Measurements from ENCODE around the gene MALT1.
"Not testable (repeated sequence)": the region's sequence is repeated elsewhere in the genome, so short reads cannot be mapped to it uniquely, and the experiment has no call there.

MALT1 gene, protein sequence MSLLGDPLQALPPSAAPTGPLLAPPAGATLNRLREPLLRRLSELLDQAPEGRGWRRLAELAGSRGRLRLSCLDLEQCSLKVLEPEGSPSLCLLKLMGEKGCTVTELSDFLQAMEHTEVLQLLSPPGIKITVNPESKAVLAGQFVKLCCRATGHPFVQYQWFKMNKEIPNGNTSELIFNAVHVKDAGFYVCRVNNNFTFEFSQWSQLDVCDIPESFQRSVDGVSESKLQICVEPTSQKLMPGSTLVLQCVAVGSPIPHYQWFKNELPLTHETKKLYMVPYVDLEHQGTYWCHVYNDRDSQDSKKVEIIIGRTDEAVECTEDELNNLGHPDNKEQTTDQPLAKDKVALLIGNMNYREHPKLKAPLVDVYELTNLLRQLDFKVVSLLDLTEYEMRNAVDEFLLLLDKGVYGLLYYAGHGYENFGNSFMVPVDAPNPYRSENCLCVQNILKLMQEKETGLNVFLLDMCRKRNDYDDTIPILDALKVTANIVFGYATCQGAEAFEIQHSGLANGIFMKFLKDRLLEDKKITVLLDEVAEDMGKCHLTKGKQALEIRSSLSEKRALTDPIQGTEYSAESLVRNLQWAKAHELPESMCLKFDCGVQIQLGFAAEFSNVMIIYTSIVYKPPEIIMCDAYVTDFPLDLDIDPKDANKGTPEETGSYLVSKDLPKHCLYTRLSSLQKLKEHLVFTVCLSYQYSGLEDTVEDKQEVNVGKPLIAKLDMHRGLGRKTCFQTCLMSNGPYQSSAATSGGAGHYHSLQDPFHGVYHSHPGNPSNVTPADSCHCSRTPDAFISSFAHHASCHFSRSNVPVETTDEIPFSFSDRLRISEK

DNA sequence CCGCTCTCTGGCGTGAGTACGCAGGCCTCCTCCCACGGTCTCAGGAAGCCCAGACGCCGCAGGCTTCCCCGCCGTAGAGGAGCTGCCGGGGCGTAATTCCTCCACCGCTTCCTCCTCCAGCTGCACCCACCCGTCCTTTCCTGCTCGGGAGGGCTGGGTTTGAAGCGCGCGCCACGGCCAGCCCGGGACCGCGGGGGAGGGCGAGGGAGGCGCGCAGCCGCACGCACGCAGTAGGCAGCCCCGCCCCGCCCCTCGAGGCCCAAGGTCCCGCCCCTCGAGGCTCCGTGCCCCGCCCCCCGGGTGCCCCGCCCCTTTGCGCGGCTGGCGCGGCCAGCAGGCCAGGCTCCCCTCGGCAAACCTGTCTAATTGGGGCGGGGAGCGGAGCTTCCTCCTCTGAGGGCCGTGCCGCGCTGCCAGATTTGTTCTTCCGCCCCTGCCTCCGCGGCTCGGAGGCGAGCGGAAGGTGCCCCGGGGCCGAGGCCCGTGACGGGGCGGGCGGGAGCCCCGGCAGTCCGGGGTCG lies at the start of gene MALT1:
Gene MALT1 (plus strand): TSS at position 355 of the 521 bp plus-strand sequence. CDS start 179 bp downstream, outside the sequence.
- FAIRE-seq = no peak

DNA sequence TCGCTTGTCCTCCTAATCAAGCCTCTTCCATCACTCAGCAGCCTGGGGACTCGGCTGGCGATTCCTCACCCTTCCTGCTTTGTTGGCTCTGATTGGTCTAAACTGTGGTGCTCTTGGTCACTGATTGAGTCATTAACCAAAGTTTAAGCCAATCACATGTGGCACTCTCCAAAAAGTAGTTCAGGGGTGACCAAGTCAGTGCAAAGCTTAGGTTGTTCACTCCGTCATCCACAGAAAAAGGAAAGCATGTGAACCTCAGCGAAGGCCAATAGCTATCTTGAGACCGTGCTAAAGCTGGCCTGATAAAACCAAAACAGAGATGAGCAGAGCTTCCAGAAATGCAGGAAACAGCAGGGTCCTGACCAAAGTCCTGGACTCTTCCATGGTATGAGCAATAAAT lies 47.3 kb upstream of the MALT1 start:
- FAIRE-seq = no peak

DNA sequence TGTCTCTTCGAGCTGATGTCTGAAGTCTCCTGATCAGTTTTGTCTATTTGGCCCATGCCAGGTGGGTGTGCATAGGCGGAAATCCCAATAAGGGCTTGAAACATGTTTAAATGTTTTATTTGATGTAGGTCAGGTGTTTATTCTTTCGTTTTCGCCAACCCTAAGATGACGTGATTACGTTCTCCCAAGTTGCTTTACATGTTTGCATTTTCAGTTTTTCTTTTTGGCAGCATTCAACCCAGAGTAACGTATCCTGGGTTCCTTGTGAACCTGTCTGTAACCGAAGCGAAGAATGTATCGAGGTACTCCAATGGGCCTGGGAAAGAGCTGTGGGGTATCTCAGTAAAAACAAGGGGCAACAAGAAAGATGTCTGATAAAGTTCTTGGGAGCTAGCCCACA lies 45.4 kb upstream of the MALT1 start:
- no peak for FAIRE-seq

DNA sequence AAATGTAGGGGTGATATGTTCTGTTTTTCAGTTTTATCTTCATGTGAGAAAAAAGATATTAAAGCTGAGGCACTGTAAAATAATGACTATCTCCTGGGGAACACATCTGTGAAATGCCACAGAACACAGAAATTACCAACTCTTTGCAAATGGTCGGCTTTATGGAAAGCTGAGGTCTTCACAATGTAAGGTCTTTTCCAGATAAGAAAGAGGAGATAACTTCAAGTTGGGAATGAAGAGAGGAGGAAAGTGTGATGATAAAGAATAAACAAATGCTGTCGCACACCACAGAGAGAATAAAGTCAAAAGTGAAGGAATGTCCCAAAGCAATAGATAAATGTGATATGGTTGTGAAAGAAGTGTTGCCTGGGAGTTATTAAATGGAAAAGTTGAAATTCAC lies 41.2 kb upstream of the MALT1 start:
- FAIRE-seq = no peak

DNA sequence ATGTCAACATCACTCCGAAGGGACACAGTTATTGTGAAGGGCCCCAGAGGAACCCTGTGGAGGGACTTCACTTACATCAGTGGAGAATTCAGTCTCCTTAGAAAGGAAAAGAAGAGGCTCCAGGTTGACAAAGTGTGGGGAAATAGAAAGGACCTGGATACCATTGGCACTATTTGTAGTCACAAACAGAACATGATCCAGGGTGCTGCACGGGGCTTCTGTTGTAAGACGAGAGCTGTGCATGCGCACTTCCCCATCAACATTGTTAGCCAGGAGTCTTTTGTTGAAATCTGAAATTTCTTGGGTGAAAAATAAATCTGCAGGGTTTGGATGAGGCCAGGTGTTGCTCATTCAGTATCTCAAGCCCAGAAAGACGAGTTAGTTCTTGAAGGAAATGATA lies 40.0 kb upstream of the MALT1 start:
- no peak for FAIRE-seq

DNA sequence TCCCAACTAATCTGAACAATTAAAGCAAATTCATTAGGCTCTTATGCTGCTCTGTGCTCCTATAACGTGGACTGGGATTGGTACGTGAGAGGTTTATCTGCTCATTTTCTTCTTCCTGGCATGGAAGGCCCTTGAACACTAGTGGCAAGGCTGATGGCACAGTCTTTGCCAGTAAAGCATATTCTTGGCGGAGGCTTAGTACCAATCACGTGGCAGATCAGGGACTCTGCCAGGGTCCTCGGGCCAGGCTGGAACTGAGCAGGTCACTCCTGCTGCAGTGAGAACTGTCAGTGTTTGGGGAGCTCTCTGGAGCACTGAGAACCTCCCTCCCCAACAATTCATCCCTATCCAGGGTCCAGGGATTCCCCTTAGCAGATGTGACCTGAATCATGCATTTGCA lies 38.7 kb upstream of the MALT1 start:
- no peak for FAIRE-seq

DNA sequence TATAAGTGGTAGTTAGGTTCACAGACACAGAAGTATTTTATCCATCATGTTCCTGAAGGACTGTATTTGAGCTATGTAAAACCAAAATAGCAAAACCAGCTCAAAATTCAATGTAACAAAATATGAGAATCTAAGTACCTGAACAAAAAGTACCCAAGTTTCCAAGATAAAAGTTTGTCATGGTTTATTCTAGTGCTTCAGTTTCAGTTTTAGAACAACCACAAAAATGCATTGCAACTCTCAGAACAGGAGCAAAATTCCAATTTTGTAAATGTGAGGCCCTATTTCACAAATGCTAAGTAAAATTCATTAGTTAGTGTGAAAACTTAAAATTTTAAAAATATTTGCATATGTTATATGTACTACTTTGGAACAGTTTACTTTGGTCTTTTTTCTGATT lies 37.4 kb upstream of the MALT1 start:
- FAIRE-seq = no peak

DNA sequence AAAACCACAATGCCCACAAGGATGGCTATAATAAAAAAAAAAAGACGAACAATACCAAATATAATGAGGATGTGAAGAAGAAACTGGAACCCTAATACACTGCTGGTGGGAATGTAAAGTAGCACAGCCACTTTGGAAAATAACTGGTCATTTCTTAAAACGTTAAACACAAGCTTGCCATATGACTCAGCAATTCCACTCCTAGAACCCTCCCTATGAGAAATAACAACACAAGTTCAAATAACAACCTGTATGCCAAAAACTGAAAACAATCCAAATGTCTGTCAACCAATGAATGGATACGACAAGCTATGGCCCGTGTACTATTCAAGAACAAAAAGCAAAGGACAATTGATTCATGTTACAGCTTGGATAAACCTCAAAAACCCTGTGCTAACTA lies 35.4 kb upstream of the MALT1 start:
- no peak for FAIRE-seq

DNA sequence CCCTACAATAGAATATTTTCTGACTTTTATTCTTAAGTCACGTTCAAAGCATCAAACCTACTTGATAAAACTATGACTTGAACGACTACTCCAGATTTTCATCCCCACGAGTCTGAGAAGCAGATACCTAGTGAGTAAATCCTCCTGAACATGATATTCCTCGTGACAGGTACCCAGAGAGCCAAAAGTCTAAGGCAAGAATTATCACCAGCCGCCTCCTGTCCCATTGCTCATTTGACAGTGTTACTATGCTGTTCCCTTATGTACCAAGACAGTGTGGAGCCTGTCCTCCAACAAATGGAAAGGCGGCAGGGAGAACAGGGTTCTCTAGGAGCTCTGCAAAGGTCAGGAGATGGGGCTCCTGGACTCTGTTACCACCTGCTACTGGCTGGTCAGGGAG lies 34.1 kb upstream of the MALT1 start:
- FAIRE-seq = no peak

DNA sequence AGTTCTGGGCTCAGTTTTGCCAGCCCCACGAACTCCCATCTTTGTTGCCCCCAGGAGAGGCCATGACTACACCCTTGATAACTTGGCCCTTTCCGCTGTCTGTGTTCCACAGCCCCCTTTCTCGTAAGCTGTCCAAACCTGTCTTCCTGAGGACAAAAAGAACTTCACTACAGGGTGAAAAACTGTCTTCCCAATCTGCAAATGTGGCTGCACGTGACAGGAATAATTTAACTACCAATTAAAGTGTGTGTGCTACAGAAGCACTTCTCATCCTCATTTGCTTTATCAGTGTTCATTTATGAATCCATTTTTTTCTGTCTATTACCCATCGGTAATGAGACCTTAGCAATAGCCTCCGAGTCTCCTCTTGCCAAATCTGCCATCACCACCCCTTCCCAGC lies 33.3 kb upstream of the MALT1 start:
- FAIRE-seq = no peak

DNA sequence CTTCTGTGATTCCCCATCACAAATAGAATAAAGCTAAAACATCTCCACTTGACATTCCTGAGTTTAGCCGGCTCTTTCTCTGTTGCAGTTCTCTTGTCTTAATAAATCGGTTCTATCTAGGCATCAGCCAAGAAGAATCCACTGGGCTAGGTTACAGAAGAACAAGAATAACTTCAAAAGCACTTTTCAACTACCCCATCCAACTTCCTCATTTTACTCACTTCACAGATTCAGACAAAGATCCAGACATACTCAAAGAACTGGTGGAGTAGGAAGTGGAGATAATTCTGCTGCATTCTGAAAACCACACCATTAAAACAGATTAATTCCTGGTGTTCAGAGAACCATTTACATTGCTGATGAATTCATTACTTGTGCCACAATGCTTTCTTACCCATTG lies 32.8 kb upstream of the MALT1 start:
- FAIRE-seq = no peak

DNA sequence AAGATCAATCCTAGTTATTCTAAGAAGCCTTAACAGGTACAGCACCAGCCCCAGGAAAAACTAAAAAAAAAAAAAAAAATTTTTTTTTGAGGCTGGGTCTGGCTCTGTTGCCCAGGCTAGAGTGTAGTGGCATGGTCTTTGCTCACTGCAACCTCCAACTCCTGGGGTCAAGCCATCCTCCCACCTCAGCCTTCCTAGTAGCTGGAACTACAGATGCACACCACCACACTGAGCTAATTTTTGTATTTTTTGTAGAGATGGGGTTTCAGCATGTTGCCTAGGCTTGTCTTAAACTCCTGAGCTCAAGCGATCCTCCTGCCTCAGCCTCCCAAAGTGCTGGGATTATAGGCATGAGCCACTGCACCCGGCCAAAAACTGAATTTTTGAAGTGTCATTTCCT lies 32.0 kb upstream of the MALT1 start:
- no peak for FAIRE-seq

DNA sequence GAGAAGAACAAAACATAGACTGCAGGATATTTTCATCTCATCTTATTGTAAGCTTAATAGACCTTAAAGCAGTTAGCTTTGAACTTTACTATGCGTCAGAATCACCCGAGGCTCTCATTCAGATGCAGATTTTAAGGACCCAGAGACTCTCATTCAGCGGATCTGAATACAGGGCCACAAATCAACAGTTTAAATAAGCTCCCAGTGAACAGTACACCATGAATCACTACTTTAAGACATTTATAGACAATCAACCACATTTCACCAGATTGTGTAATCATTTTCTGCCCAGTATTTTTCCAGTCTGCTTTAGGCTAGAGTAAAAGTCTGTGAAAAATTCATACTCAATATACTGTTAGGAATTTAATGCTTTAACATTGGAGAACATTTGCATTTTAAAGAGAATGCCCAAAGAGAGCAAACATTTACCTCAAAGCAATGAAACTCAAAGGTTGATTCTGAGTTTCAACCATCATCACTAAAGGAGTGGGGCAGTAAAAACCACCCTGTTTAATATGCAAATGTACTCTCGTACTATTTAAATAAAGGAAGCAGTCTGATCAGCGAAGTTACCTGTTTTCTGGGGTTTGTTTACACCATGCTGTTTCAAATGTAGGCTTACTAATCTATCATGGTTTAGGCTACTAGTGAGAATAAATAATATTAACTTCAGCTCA lies 31.4 kb upstream of the MALT1 start:
- no peak for FAIRE-seq

DNA sequence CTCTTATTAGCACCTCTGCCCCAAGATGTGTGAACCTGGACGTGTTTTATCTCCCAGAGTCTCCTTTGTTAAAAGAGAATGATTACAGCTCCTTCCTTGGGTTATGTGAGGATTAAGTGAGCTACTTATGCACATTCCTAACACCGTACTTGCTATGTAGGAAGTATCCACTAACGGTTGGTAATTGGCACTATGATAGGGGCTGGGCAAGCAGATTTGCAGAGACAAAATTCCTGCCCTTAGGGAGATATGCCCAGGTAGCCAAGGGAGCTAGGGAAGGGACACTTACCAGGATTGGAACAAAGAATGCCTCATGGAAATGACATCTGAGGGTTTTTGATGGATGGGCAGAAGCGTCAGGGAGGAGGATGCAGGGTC lies 30.8 kb upstream of the MALT1 start:
- FAIRE-seq = no peak

DNA sequence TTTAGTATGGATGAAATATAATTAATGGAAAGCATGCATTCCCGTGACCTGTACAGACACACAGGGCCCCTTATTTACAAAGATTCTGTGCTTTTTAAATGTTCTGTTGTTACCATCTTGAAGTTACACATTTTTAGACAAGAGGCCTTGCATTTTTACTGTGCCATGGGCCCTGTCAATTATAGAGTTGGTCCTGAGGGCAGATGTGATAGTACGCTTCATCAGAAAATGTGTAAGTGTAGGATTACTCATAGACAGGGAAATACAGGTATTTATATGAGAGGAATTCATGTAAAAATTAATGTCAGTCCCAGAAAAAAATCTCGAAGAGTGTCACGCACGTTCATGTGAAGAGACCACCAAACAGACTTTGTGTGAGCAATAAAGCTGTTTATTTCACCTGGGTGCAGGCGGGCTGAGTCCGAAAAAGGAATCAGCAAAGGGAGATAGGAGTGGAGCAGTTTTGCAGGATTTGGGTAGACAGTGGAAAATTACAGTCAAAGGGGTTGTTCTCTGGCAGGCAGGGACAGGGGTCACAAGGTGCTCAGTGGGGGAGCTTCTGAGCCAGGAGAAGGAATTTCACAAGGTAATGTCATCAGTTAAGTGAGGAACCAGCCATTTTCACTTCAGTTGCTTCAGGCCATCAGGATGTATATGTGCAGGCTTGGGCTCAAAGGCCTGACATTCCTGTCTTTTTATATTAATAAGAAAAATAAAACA lies 30.2 kb upstream of the MALT1 start:
- FAIRE-seq = no peak

DNA sequence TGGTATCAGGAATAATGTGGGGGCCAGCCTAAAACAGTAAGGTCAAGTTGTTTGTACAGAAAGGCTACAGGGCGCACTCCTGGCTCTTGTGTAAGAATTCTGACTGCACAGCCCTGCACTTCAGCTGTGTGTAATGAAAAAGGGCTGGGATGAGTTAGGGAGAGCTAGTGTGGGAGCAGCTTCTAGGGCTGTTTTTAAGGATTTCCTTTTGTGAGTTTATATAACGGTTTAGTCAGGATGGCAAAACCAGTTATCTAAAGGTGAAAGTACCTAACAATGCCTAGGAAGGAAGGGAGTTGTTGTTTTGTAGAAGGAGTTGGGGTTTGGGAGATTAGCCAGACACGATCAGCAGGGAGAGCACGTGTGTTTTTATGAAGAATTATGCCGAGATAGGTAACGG lies 27.7 kb upstream of the MALT1 start:
- FAIRE-seq = not testable (repeated sequence)

DNA sequence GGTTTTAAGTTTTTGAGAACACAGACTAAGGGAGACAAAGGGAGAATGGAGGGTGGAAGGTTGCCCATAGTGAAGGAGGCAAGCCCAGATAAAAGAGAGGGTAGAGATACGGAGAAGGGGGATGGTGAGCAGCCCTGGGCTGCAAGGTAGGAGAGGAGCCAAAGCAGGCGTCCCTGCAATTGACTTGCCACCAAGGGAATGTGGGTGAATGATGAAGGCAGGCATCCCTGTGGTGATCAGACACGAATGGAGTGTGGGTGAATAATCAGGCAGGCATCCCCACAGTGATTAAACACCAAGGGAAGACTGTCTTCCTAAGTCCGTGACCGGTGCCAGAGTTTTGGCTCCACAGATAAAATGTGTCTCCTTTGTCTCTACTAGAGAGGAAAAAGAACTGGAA lies 25.9 kb upstream of the MALT1 start:
- no peak for FAIRE-seq

DNA sequence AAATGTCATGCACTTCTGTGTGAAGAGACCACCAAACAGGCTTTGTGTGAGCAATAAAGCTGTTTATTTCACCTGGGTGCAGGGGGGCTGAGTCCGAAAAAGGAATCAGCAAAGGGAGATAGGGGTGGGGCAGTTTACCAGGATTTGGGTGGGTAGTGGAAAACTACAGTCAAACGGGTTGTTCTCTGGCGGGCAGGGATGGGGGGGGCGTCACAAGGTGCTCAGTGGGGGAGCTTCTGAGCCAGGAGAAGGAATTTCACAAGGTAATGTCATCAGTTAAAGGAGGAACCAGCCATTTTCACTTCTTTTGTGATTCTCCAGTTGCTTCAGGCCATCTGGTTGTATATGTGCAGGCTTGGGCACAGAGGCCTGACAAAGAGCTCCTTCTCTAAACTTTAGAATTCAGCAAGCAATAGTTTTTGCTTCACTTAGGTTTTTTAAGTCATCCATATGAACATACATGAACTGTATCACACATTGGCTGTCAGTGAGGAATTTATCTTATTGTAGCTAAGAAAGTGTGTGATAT lies 24.9 kb upstream of the MALT1 start:
- FAIRE-seq = no peak

DNA sequence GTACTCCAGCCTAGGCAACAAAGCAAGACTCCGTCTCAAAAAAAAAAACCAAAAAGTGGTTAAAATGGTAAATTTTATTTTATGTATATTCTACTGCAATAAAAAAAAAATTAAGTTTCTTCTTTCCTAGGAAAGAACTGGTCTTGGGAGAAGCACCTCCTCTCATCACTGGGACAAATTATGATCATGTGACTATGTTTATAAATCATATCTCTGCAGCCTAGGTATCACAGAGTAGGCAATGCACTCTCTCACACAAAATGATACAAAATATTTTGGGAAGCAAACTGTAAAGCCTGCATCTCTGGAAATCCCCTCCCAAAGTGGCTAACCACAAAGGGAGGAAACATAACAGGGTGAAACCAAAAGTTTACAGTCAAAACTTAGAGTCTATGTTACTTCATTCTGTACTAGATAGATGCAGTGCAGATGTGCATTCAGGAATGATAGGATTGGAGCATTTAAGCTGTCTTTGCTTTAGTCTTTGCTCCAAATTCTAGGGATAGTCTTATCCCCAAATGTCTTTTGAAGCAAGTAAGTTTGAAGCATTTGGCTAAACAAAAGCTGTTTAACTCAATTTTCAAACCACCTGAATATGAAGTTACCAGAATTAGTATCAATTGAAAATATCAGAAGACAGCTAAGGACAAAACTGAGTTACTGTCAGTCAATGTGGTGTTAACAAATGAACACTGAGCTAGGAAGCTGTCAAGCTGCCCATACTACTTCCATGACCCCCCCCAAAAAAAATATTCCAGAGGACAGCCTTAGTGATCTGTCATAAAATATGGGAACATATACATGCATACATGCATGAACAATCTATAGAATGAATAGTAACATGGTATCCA lies 21.1 kb upstream of the MALT1 start:
- FAIRE-seq = no peak

DNA sequence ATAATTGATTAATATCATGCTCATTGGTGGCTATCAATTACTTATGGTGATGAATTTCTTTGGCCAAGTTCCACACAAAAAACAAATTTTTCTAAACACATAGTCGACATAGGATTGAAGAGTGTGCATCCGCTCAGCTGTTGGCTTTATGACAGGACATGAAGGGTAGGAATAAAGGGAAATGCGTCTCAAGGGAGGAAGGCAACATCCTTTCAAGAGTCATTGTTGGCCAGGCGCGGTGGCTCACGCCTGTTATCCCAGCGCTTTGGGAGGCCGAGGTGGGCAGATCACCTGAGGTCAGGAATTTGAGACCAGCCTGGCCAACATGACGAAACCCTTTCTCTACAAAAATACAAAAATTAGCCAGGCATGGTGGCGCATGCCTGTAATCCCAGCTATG lies 20.4 kb upstream of the MALT1 start:
- FAIRE-seq = not testable (repeated sequence)

DNA sequence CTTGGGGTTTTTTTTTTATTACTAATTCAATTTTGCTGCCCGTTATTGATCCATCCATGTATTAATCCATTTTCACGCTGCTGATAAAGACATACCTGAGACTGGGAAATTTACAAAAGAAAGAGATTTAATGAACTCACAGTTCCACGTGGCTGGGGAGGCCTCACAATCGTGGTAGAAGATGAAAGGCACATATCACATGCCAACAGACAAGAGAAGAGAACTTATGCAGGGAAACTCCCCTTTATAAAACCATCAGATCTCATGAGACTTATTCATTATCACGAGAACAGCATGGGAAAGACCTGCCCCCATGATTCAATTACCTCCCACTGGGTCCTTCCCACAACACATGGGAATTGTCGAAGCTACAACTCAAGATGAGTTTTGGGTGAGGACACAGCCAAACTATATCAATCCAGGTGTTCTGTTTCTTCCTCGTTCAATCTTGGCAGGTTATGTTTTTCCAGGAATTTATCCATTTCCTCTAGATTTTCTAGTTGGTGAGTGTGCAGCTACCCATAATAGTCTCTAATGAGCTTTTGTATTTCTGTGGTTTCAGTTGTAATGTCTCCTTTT lies 18.0 kb upstream of the MALT1 start:
- FAIRE-seq = not testable (repeated sequence)
